Activated CD8-positive, alpha-beta memory T cell treated with anti-CD3 and anti-CD28 coated beads, Interleukin-2, amount 10 ng/mL, durations not matched to agents 7 days and 5 days (primary cell): ENCODE results near the gene MYL4. TPM values are rescaled to one million over a fixed set of nuclear protein-coding genes. Genes with fewer than 3 reads are reported as not detected.
"Not testable (repeated sequence)": the region's sequence is repeated elsewhere in the genome, so short reads cannot be mapped to it uniquely, and the experiment has no call there.

ENCODE experiments used
- ATAC-seq: fragments of 150-1000 bp; cut with Tn5 transposase; one replicate; pipeline ENCODE4 v1.10.0; 2021; ENCODE audit warnings: moderate library complexity
- CTCF ChIA-PET: fragments of 350-600 bp; sonication (Branson Sonifier 250); formaldehyde crosslinking; loops from one replicate; lab custom pipeline; 2021; ENCODE audit warnings: antibody characterized with exemption; lab: Charles Lee
- DNase-seq: peaks from one replicate; pipeline ENCODE4 v3.0.0-alpha.2; 2020
- H3K27ac Mint-ChIP-seq: one replicate; pipeline ENCODE4 v1.8.0; 2021; ENCODE audit warnings: mild to moderate bottlenecking, mixed read lengths
- H3K27me3 Mint-ChIP-seq: one replicate; pipeline ENCODE4 v1.8.0; 2021; ENCODE audit warnings: mixed read lengths
- H3K36me3 Mint-ChIP-seq: one replicate; pipeline ENCODE4 v1.8.0; 2021; ENCODE audit warnings: mild to moderate bottlenecking, mixed read lengths
- H3K4me1 Mint-ChIP-seq: one replicate; pipeline ENCODE4 v1.8.0; 2021; ENCODE audit warnings: mixed read lengths
- H3K4me3 Mint-ChIP-seq: one replicate; pipeline ENCODE4 v1.8.0; 2021; ENCODE audit warnings: mild to moderate bottlenecking, moderate library complexity, mixed read lengths
- H3K9me3 Mint-ChIP-seq: one replicate; pipeline ENCODE4 v1.8.0; 2022; ENCODE audit warnings: low read depth, mixed read lengths
- total RNA-seq, 2 experiments: library from RNA; stranded (reverse); gene quantifications; one replicate each; pipeline ENCODE4 v1.2.3, GENCODE V29; 2021

MYL4 gene
- total RNA-seq, 2 experiments from 2014 or later = 0.82 TPM; not detected in 1

DNA sequence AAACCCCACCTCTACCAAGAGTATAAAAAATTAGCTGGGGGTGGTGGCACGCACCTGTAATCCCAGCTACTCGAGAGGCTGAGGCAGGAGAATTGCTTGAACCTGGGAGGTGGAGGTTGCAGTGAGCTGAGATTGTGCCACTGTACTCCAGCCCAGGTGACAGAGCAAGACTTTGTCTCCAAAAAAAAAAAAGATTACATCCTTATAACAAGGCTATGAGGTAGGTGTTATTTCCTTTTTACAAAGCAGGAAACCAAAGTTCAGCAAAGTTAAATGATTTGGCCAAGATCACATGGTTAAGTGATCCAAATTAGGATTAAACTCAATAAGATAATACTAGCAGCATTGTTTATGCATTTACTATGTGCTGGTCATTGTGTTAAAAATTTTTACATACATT, 8.1 kb downstream of the MYL4 start:
- H3K4me1 Mint-ChIP-seq = peaks cover 61% of the 10 kb centered on the region

DNA sequence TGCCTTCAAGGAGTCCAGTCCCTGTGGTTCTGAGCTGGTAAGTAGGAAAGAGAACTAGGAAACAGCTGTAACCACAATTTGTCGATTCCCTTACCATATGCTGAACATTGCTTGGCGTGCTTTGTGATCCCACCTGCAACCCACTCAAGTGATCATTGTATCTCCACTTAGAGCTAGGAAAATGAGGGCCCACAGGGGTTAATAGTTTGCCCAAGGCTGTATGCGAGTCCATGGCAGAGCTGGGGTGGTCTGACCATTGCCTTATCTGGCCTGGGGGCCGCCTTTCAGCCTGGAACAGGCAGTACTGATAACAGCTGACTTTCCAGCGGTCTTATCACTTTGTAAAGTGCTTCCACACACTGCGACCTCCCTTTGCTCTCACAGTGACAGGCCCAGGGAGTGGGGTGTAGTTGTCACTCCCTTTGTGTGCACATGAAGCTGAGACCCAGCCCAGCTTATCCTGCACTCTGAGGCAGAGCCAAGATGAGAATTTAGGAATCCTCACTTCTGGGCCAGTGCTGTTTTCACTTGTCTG, 9.8 kb downstream of the MYL4 start:
- ATAC-seq (no peak), DNase-seq (no peak)
- Mint-ChIP-seq H3K9me3 (peaks cover under 1% of the 10 kb centered on the region), H3K27ac (peak overlapping the region; percentile 84), H3K36me3 (peaks cover 8% of the 10 kb centered on the region), H3K4me1 (peaks cover 69% of the 10 kb centered on the region), H3K4me3 (no peak overlapping the region), H3K27me3 (no peaks in the 10 kb centered on the region)
- CTCF ChIA-PET = interaction anchor here (4.2 kb wide), 2 partner anchors 11 kb away, joined by 18 to 30 read pairs; partner anchors contain the start of gene MYL4

More for the DNA sequence above, 8.1 kb downstream of the MYL4 start:
- not testable (repeated sequence) for H3K9me3 Mint-ChIP-seq, H3K27me3 Mint-ChIP-seq, H3K36me3 Mint-ChIP-seq, DNase-seq, H3K4me3 Mint-ChIP-seq
- CTCF ChIA-PET = interaction anchor here (0.9 to 4.2 kb wide), 2 partner anchors 10 to 18 kb away, joined by 3 to 18 read pairs; partner anchors contain the start of gene MYL4
- peak overlapping the region; percentile 78 for H3K27ac Mint-ChIP-seq
- peak; percentile 78 for ATAC-seq

DNA sequence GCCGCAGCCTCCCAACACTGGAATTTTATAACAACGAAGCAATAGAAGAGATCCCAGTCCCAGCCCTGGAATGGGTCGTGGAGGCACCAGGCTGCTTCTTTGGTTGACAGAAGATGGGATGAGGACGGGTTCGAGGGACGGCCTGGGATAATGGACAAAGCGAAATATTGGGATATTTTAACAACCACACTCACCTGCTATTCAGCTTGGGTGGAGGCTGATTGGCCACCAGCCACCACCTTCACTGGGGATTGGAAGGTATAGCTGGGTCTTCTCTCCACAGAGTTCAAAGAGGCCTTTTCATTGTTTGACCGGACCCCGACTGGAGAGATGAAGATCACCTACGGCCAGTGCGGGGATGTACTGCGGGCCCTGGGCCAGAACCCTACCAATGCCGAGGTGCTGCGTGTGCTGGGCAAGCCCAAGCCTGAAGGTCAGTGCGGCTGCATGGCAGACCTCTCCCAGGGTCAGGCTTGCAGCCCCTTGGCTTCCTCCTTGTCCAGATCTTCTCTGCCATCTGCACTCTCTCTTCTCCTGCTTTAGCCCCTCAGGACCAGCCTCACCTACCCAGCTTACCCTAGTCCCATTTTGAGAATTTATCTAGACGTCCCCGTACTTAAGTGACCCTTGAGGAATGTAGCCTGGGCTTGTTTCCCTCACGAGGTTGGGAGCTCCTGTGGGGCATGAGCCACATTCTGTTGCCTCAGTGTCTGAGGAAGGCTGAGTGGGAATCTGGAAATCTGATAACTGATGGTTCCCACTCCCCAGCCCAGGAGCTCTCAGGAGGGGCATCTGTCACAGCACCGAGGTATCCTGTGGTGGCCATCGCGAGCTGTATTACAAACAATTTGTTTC, 10.7 kb downstream of the MYL4 start:
- CTCF ChIA-PET = interaction anchor here (0.7 to 4.2 kb wide), 5 partner anchors 10 to 104 kb away, joined by 3 to 30 read pairs (median 6); partner anchors contain the start of genes EFCAB13 and MYL4
- no peak for DNase-seq
- peak overlapping the region; percentile 32 for H3K4me3 Mint-ChIP-seq
- H3K27me3 Mint-ChIP-seq = no peaks in the 10 kb centered on the region
- peak overlapping the region; percentile 84 for H3K27ac Mint-ChIP-seq
- ATAC-seq = no peak
- peaks cover 68% of the 10 kb centered on the region for H3K4me1 Mint-ChIP-seq
- H3K36me3 Mint-ChIP-seq = peaks cover 9% of the 10 kb centered on the region
- H3K9me3 Mint-ChIP-seq = peaks cover 4% of the 10 kb centered on the region

DNA sequence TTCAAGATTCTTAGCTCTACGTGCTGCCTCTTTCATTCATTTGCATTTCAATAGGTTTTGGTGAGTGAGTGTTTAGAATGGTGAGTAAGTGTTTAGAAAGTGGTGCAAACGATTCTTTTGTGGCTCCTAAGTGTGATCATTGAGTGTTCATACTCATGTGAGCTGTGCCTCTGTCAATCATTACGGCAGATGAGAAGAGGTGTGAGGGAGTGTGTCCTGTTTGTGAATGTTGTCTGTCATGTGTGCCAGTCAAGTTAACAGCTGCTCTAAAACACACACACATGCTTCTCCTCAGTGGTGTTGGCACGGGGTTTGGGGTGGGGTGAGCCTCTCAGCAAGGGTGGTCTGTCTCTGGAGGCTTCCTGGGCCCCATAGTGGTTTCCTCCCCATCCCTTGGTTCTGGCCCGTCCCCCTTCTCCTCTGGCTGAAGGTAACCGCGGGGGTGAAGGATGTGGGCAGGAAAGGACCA, 11.4 kb downstream of the MYL4 start:
- Mint-ChIP-seq H3K27me3 (no peaks in the 10 kb centered on the region), H3K4me1 (peaks cover 61% of the 10 kb centered on the region), H3K27ac (peak overlapping the region; percentile 84), H3K4me3 (peak overlapping the region; percentile 32), H3K9me3 (peaks cover 4% of the 10 kb centered on the region), H3K36me3 (peaks cover 9% of the 10 kb centered on the region)
- peak; percentile 73 for ATAC-seq
- peak; percentile 84 for DNase-seq
- CTCF ChIA-PET = interaction anchor here (0.7 to 4.2 kb wide), 7 partner anchors 9 to 103 kb away, joined by 3 to 30 read pairs (median 4); partner anchors contain the start of genes EFCAB13 and MYL4

DNA sequence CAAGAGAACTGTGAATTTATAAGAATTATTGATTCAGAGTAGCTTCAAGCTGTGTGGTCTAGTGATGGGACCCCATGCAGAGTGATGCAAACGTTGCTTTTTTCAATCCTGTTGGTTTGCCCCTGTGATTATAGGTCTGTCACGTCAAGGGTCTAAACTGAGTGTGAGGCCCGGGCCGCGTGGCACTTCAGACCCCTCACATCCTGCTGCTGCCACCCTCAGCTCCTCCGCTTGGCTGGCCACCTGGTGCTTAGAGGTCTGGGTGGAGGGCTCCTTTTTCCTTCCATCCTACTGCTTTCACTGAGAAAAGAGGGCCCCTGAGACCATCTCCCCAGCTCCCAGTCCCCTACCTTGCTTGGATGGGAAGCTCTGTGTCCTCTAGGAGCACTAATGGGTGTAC, 12.0 kb downstream of the MYL4 start:
- ATAC-seq = peak; percentile 2
- Mint-ChIP-seq H3K36me3 (peaks cover 9% of the 10 kb centered on the region), H3K9me3 (peaks cover 4% of the 10 kb centered on the region), H3K4me1 (peaks cover 57% of the 10 kb centered on the region), H3K4me3 (no peak overlapping the region), H3K27me3 (no peaks in the 10 kb centered on the region), H3K27ac (peak overlapping the region; percentile 84)
- CTCF ChIA-PET = interaction anchor here (1.2 to 4.2 kb wide), 5 partner anchors 9 to 94 kb away, joined by 3 to 30 read pairs (median 4); no protein-coding TSS in a partner anchor
- DNase-seq = no peak

DNA sequence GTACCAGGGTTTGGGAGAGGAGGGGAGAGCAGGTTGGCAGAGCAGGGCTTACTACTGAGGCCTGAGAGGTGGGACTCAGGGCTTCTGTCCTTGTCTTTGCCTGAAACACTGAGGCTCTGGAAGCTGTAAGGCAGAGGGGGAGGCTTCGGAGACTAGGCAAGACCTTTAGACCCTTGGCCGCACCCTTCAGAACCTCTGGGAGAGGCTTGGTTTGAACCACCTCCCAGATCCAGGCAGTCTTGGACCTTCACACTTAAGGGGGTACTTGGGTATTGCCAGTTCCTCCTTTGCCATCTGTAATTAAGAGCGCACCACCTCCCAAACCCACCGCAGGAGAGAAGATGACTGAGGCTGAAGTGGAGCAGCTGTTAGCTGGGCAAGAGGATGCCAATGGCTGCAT, 12.9 kb downstream of the MYL4 start:
- Mint-ChIP-seq H3K4me1 (peaks cover 51% of the 10 kb centered on the region), H3K4me3 (no peak overlapping the region), H3K9me3 (peaks cover 4% of the 10 kb centered on the region), H3K27me3 (no peaks in the 10 kb centered on the region), H3K27ac (peak overlapping the region; percentile 5), H3K36me3 (peaks cover 9% of the 10 kb centered on the region)
- DNase-seq (no peak), ATAC-seq (no peak)
- CTCF ChIA-PET = interaction anchor here (0.8 to 1.7 kb wide), 3 partner anchors 17 to 94 kb away, joined by 4 to 5 read pairs (median 4); no protein-coding TSS in a partner anchor

DNA sequence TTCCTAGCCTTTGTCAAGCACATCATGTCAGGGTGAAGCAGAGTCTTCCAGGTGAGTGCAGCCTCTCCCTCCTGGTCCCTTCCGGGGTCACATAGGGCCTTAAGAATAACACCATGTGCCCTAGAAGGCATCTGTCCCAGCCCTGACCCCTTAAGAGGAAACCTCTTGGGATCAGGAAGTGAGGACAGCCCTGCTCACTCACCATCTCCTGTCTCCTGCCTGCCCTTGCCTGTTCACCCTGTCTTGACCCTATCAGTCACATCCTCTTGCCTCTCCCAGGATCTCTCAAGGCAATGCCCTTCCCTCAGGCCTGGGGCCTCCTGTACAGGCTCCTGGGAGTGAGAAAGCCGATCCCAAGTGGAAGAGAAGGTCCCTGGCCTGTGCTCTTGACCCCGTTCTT, 13.9 kb downstream of the MYL4 start:
- H3K36me3 Mint-ChIP-seq = peaks cover 9% of the 10 kb centered on the region
- CTCF ChIA-PET = interaction anchor here (1.1 kb wide), 1 partner anchor 30 kb away, joined by 3 read pairs; no protein-coding TSS in a partner anchor
- DNase-seq = no peak
- no peak for ATAC-seq
- H3K9me3 Mint-ChIP-seq = peaks cover 4% of the 10 kb centered on the region
- no peak overlapping the region for H3K4me3 Mint-ChIP-seq
- H3K4me1 Mint-ChIP-seq = peaks cover 46% of the 10 kb centered on the region
- H3K27ac Mint-ChIP-seq = peak overlapping the region; percentile 38
- no peaks in the 10 kb centered on the region for H3K27me3 Mint-ChIP-seq

DNA sequence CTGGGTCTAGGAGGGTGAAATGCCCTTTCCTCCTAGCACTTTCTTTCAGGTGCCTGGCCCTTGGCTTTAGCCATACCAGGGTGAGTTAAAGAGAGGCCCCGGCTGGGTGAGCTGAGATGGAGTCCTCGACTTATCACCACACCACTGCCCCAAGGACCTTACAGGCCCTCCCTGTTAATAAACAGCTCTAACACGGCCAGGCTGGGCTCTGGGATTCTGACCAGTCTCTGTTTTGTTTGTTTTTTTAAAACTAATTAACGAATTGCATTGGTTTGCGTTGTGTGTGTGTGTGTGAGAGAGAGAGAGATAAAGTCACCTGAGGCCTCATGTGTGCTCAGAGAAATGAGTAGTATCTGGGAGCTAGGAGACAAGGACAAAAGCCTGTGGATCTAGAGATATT, 14.3 kb downstream of the MYL4 start:
- Mint-ChIP-seq H3K4me3 (no peak overlapping the region), H3K27me3 (no peaks in the 10 kb centered on the region), H3K27ac (no peak overlapping the region), H3K4me1 (peaks cover 42% of the 10 kb centered on the region), H3K36me3 (peaks cover 9% of the 10 kb centered on the region), H3K9me3 (peaks cover 4% of the 10 kb centered on the region)
- ATAC-seq = no peak
- CTCF ChIA-PET = interaction anchor here (0.7 to 1.1 kb wide), 2 partner anchors 29 to 92 kb away, joined by 3 to 4 read pairs; no protein-coding TSS in a partner anchor
- no peak for DNase-seq

DNA sequence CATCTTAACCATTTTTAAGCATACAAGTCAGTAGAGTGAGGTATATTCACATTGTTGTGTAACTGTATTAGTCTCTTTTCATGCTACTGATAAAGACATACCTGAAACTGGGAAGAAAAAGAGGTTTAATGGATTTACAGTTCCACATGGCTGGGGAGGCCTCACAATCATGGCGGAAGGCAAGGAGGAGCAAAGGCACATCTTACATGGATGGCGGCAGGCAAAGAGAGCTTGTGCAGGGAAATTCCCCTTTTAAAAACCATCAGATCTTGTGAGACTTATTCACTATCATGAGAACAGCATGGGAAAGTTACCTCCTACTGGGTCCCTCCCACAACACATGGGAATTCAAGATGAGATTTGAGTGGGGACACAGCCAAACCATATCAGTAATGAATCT, 14.9 kb downstream of the MYL4 start:
- H3K9me3 Mint-ChIP-seq, H3K27me3 Mint-ChIP-seq, H3K27ac Mint-ChIP-seq, H3K36me3 Mint-ChIP-seq, ATAC-seq, H3K4me3 Mint-ChIP-seq, DNase-seq: not testable (repeated sequence)
- peaks cover 35% of the 10 kb centered on the region for H3K4me1 Mint-ChIP-seq
- CTCF ChIA-PET = interaction anchor here (0.7 to 1.4 kb wide), 2 partner anchors 23 to 92 kb away, joined by 3 to 4 read pairs; no protein-coding TSS in a partner anchor

DNA sequence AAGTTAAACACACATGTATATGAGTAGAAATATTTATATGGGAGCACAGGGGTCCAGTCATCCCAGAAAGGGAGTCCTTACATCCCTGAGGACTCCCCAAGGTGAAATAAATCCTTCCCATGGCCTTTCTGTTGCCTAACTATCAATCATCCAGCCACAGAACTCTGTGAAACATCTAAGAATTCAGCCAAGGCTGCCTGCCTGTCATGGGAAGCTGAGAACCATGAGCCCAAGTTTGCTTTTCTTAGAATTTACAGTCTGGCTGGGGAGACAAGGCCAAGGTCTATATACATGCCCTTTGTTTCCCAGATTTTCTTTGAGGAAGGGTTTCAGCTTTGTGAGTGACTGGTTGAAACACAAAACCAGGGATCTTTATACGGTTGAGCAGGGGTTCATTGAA, 15.8 kb downstream of the MYL4 start:
- CTCF ChIA-PET = interaction anchor here (1.3 to 1.4 kb wide), 2 partner anchors 22 to 35 kb away, joined by 3 read pairs; partner anchors contain the start of gene CDC27
- H3K36me3 Mint-ChIP-seq = peaks cover 9% of the 10 kb centered on the region
- H3K27me3 Mint-ChIP-seq = peaks cover under 1% of the 10 kb centered on the region
- no peak for ATAC-seq
- no peak overlapping the region for H3K27ac Mint-ChIP-seq
- H3K4me3 Mint-ChIP-seq = no peak overlapping the region
- H3K4me1 Mint-ChIP-seq = peaks cover 34% of the 10 kb centered on the region
- no peak for DNase-seq
- peaks cover 4% of the 10 kb centered on the region for H3K9me3 Mint-ChIP-seq

DNA sequence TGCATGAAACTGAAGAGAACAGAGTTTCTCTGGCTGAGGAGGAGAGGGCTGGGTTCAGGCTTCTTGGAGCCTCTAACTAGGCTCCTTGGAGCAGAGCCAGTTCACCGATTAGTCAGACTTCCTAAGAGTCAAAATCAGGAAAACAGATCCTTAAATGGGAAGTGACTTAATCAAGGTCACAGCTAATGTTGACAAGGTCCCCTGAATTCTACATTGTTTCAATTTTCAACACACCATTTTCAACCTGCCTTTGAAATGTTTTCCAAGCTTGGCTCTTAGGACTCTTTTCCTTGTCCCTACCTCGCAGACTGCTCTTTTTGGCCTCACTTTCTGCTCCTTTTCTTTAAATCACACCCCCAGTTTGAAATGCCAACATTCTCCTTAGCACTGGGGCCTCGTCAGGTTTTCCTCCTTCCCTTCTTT, 16.3 kb downstream of the MYL4 start:
- Mint-ChIP-seq H3K4me1 (peaks cover 34% of the 10 kb centered on the region), H3K4me3 (no peak overlapping the region), H3K36me3 (peaks cover 9% of the 10 kb centered on the region), H3K27me3 (peaks cover 5% of the 10 kb centered on the region), H3K9me3 (peaks cover 4% of the 10 kb centered on the region), H3K27ac (no peak overlapping the region)
- CTCF ChIA-PET = interaction anchor here (0.9 to 1.4 kb wide), 3 partner anchors 11 to 36 kb away, joined by 3 read pairs; partner anchors contain the start of gene CDC27
- ATAC-seq (no peak), DNase-seq (no peak)

DNA sequence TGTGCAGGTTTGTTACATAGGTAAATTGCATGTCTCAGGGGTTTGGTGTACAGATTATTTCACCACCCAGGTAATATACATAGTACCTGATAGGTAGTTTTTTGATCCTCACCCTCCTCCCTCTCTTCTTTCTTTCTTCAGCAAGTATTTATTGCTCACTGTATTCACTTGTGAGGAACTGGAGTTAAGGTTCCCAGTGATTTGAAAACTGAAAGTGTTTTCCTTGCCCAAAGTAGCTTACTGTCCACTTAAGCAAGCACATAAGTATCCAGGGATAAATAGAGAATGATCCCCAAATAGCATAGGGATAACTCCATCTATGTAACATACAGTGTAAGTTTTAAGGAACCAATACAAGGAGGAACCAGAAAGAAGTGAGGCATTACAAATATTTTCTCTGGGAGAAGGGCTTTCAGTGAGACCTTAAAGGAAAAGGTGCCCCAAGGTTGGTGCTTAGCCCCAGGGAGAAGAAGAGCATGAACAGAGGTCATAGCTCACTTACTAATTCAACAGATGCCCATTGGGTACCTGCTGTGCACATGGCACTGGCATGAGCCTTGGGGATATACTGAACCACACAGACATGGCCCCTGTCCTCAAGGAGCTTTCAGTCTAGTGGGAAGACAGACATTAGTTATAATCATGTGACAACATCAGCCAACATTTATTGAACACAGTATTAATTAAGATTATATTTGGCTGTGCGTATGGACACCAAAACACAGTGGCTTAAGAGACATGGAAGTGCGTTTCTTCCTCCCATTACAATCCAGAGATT, 17.0 kb downstream of the MYL4 start:
- no peak overlapping the region for H3K27ac Mint-ChIP-seq
- peaks cover 9% of the 10 kb centered on the region for H3K36me3 Mint-ChIP-seq
- no peak overlapping the region for H3K4me3 Mint-ChIP-seq
- DNase-seq = no peak
- CTCF ChIA-PET = interaction anchor here (0.9 to 1.3 kb wide), 2 partner anchors 10 to 36 kb away, joined by 3 read pairs; partner anchors contain the start of gene CDC27
- H3K27me3 Mint-ChIP-seq = peaks cover 9% of the 10 kb centered on the region
- peaks cover 29% of the 10 kb centered on the region for H3K4me1 Mint-ChIP-seq
- peaks cover 4% of the 10 kb centered on the region for H3K9me3 Mint-ChIP-seq
- ATAC-seq = no peak
